ENCODE measurements around the gene RPTOR.
A peak's percentile ranks its signal among the peaks of the same experiment; 100 is the strongest.

RPTOR gene

GRCh38 chr17:80977172-80977571, 432.5 kb downstream of the RPTOR start:
- no peak overlapping the region for H3K4me3 ChIP-seq (ENCODE audit: low read depth, low read length)
- no peak for TF ChIP-seq CTCF (IDR thresholded peaks at IDR 0.05; ENCODE audit: low read depth, low read length, missing control alignments)
- DNase-seq: no peak
- in situ Hi-C loops (cut with HindIII; ENCODE audit: low pct_ligation_motif_present, low sequenced_read_pairs): no loop called here
- no peak overlapping the region for H3K27ac ChIP-seq
- no peaks in the 10 kb centered on the region for H3K27me3 ChIP-seq (replicated peaks)
- no peaks in the 10 kb centered on the region for H3K36me3 ChIP-seq (replicated peaks)

DNA sequence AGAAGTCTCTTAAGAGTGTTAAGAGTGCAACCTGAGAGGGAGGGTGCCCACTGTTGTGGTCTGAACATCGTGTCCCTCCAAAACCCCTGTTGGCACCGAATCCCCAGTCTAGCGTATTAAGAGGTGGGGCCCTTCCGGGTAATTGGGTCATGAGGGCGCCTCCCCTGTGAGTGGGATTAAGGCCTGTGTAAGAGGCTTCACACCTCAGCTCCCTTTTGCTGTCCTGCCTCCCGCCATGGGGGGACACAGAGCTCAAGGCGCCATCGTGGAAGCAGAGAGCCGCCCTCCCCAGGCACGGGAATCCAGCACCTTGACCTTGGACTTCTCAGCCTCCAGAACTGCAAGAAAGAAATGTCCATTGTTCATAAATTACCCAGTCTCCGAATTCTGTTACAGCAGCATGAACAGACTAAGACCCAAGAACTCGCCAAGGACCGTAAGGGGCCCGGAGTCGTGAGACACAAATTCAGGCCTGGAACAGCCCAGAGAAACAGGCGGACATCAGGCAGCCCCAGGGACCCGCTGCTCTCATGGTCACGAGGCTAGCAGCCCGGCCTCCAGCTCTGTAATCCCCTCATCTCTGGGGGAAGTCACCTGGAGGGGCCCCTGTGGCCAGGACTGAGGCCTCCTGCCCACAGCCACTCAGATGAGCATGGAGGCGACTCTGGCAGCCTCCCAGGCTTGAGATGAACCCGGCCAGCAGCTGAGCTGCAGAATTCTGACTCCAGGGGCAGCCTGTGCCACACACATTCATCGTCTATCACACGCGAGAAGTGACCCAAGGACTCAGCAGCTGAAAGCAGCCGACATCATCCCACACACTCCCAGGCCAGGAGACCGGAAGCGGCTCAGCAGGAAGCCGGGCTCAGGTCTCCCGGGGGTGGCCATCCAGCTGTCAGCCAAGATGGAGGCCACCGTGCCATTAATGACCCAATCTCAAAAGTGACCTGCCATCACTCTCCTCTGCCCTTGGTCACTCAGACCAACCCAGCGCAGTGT, 434.2 kb downstream of the RPTOR start:
- Histone ChIP-seq H3K27me3 (replicated peaks) (no peaks in the 10 kb centered on the region), H3K36me3 (replicated peaks) (no peaks in the 10 kb centered on the region), H3K4me3 (ENCODE audit: low read depth, low read length) (no peak overlapping the region), H3K27ac (no peak overlapping the region)
- DNase-seq: peak; percentile 17
- no peak for TF ChIP-seq CTCF (IDR thresholded peaks at IDR 0.05; ENCODE audit: low read depth, low read length, missing control alignments)
- in situ Hi-C loops (cut with HindIII; ENCODE audit: low pct_ligation_motif_present, low sequenced_read_pairs): no loop called here

- H3K27ac ChIP-seq: no peak overlapping the region
Observed at GRCh38 chr17:80979547-80980378, 435.1 kb downstream of the RPTOR start.

GRCh38 chr17:80980397-80981061, 435.9 kb downstream of the RPTOR start:
- Histone ChIP-seq H3K4me3 (ENCODE audit: low read depth, low read length) (no peak overlapping the region), H3K36me3 (replicated peaks) (no peaks in the 10 kb centered on the region), H3K27me3 (replicated peaks) (no peaks in the 10 kb centered on the region), H3K27ac (no peak overlapping the region)
- in situ Hi-C loops (cut with HindIII; ENCODE audit: low pct_ligation_motif_present, low sequenced_read_pairs): no loop called here
- no peak for TF ChIP-seq CTCF (IDR thresholded peaks at IDR 0.05; ENCODE audit: low read depth, low read length, missing control alignments)
- DNase-seq: peak; percentile 22

More at GRCh38 chr17:80979547-80980378, 435.1 kb downstream of the RPTOR start:
- no peak for TF ChIP-seq CTCF (IDR thresholded peaks at IDR 0.05; ENCODE audit: low read depth, low read length, missing control alignments)
- no peaks in the 10 kb centered on the region for H3K36me3 ChIP-seq (replicated peaks)
- no peak for DNase-seq
- H3K4me3 ChIP-seq (ENCODE audit: low read depth, low read length): no peak overlapping the region
- in situ Hi-C loops (cut with HindIII; ENCODE audit: low pct_ligation_motif_present, low sequenced_read_pairs): no loop called here
- H3K27me3 ChIP-seq (replicated peaks): no peaks in the 10 kb centered on the region

DNA sequence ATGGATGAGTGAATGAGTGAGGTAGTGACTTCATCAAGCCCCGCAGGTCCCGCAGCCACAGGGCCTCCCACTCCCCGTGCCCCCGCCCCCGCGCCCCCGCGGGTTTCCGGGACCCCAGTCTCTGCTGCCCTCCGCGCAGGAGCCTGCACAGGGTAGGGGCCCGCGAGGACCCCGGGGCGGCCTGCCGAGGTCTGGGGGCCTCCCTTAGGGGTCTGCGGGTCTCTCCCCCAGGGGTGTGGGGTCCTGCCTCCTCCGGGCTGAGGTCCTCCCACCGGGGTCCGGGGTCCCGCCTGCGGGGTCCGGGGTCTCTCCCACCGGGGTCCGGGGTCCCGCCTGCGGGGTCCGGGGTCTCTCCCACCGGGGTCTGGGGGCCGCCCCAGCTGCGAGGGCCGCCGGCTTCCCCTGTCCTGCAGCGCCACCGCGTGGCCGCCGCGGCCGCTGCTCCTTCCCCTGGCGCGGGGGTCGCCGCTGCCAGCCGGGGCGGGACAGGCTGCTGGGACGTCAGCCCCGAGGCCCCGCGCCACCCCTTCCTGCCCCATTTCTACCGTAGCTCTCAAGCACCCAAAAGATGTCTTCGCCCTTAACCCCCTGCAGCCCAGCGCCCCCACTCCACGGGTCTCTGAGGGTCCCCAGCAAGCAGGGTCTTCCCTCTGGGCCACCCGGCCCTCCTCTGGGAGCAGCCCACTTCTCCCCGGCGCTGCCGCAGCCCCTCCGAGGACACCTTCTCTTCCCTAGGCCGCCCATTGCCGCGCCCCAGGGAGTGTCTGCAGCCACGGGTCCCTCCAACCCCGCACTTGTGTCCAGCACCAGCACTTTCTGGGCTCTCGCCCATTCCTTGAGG, 436.6 kb downstream of the RPTOR start:
- no peak overlapping the region for H3K4me3 ChIP-seq (ENCODE audit: low read depth, low read length)
- no peak overlapping the region for H3K27ac ChIP-seq
- DNase-seq: no peak
- in situ Hi-C loops (cut with HindIII; ENCODE audit: low pct_ligation_motif_present, low sequenced_read_pairs): no loop called here
- no peaks in the 10 kb centered on the region for H3K36me3 ChIP-seq (replicated peaks)
- H3K27me3 ChIP-seq (replicated peaks): no peaks in the 10 kb centered on the region
- TF ChIP-seq CTCF (IDR thresholded peaks at IDR 0.05; ENCODE audit: low read depth, low read length, missing control alignments): peak; percentile 37
